SK-N-SH (cell line): ENCODE results near the gene LRR1.

Experiments
- CTCF ChIP-seq: fragments of 200-600 bp; sonication (generic); IDR thresholded peaks from 2 replicates; pipeline ENCODE4 v1.6.1; 2017; ENCODE audit warnings: antibody characterized with exemption, mild to moderate bottlenecking, moderate library complexity
- EP300 ChIP-seq, 2 experiments: IDR thresholded peaks; 2 replicates each; pipeline versions ENCODE4 v1.4.0 to v1.6.1; 2012; ENCODE audit warnings: borderline replicate concordance in 1 of 2, low read depth in 1 of 2, low read length in 1 of 2
- IRF3 ChIP-seq: fragments of 150-350 bp; IDR thresholded peaks from 2 replicates; pipeline ENCODE4 v1.6.1; 2016; ENCODE audit warnings: mild to moderate bottlenecking, low read depth, low read length
- NRF1 ChIP-seq: IDR thresholded peaks from 2 replicates; pipeline ENCODE4 v1.6.1; 2012; ENCODE audit warnings: low read depth, mild to moderate bottlenecking, low read length
- POLR2AphosphoS5 ChIP-seq: IDR thresholded peaks from 2 replicates; pipeline ENCODE4 v1.6.1; 2012; ENCODE audit warnings: low read depth, low read length
- SIN3A ChIP-seq: IDR thresholded peaks from 2 replicates; pipeline ENCODE4 v1.6.1; 2012; ENCODE audit warnings: low read depth, mild to moderate bottlenecking, low read length, moderate library complexity, borderline replicate concordance
- TCF12 ChIP-seq: IDR thresholded peaks from 2 replicates; pipeline ENCODE4 v1.4.0; 2012
- USF1 ChIP-seq: IDR thresholded peaks from 2 replicates; pipeline ENCODE4 v1.4.0; 2012; ENCODE audit warnings: low read depth, borderline replicate concordance
- USF2 ChIP-seq: fragments of 150-350 bp; IDR thresholded peaks from 2 replicates; pipeline ENCODE4 v1.6.1; 2017; ENCODE audit warnings: antibody characterized with exemption, low read length, low read depth, borderline replicate concordance
- YY1 ChIP-seq: IDR thresholded peaks from 2 replicates; pipeline ENCODE4 v1.4.0; 2012; ENCODE audit warnings: low read depth, mild to moderate bottlenecking
- ZBTB33 ChIP-seq: IDR thresholded peaks from 2 replicates; pipeline ENCODE4 v1.4.0; 2012; ENCODE audit warnings: low read depth, borderline replicate concordance

- TF ChIP-seq CTCF (no peak), SIN3A (no peak), IRF3 (no peak), NRF1 (no peak), ZBTB33 (no peak), EP300 (IDR thresholded peaks at IDR 0.05; ENCODE audit: borderline replicate concordance in 1 of 2, low read depth in 1 of 2, low read length in 1 of 2) (no peak), USF1 (no peak), POLR2AphosphoS5 (no peak), USF2 (no peak), TCF12 (no peak), YY1 (no peak)
Measured at GRCh38 chr14:49612671-49613070, 13.9 kb downstream of the LRR1 start.
